Activated CD4-positive, alpha-beta T cell treated with anti-CD3 and anti-CD28 coated beads, Interleukin-2, amount 50 U/mL, for 24 hours (primary cell): ENCODE results near the gene SUPT3H.
"Not testable (repeated sequence)": the region's sequence is repeated elsewhere in the genome, so short reads cannot be mapped to it uniquely, and the experiment has no call there.

Source experiments
- DNase-seq, 2 donors: peaks; one replicate each; pipeline ENCODE4 v3.0.0-alpha.2; 2020; ENCODE audit warnings: low read depth in 1 of 2, low spot score in 1 of 2

The SUPT3H gene

DNA sequence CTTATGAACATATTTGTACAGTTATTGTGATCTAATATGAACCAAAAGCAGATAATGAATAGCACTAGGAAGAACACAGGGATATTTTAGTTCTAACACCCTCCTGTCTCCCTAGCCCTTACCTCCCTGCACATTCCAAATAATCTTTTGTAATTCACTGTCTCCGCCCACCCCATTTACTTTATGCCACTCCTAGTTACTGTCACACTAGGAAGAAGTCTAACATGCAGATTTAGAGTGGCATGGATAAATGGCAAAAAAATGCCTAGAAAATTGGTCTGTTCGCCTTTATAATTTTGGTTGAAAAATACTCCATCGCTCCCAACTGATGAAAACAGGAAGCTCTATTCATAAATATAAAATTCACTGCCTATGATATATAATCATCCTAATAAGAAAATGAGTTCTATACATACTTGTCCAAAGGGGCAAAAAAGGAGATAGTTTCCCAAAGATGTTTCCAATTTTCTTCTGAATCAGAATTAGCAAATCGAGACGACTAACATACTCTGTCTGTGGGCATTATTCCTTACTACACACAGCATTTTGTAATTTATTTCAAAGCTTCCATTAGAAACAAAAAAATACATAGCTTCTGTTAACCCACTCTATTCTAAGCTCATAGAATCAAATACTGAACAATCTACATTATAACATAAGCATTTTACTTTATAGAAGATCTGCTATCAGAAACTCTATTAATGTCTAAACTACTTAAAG lies 50.9 kb downstream of the SUPT3H start:
- no peak for DNase-seq

DNA sequence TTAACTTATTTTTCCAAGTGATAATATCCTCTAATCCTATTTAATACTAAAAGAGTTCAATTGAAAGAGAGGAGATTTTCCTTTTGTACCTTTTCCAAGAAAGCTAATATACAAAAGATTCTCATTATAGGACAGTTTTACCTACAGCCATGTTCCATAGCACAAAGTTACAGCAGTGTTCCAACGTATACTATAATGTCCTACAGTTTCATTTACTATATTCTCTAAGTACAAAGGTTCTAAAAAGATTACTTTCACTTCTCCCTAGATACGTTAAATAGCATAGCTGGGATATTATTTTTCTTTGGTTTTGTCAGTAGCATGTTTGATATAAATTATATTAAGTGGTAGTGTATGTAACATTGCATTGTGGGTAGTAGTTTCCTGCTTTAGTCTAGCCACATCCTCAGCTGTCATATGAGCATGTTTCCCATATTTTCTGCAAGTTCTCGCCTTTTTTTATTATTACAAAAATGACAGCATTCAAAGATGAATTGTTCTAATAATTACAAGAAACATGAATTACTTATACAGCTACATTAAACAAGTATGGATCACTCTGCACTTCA lies 54.0 kb downstream of the SUPT3H start:
- no peak for DNase-seq

DNA sequence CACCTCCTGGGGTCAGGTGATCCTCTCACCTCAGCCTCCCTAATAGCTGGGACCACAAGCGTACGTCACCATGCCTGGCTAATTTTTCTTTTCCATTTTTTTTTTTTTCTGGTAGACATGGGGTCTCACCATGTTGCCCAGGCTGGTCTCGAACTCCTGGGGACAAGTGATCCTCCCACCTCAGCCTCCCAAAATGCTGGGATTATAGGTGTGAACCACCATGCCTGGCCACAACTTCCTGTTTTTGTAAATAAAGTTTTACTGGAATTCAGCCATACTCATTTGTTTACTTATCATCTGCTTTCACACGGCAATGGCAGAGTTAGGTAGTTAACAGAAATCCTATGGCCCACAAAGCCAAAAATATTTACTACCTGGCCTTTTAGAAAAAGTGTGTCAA lies 57.4 kb downstream of the SUPT3H start:
- DNase-seq, result no peak

DNA sequence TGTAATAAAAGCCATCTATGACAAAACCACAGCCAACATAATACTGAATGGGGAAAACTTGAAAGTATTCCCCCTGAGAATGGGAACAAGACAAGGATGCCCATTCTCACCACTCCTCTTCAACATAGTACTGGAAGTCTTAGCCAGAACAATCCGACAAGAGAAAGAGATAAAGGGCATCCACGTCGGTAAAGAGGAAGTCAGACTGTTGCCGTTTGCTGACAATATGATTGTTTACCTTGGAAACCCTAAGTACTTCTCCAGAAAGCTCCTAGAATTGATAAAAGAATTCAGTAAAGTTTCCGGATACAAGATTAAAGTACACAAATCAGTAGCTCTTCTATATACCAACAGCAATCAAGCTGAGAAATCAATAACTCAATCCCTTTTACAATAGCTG lies 63.6 kb downstream of the SUPT3H start:
- no peak for DNase-seq

DNA sequence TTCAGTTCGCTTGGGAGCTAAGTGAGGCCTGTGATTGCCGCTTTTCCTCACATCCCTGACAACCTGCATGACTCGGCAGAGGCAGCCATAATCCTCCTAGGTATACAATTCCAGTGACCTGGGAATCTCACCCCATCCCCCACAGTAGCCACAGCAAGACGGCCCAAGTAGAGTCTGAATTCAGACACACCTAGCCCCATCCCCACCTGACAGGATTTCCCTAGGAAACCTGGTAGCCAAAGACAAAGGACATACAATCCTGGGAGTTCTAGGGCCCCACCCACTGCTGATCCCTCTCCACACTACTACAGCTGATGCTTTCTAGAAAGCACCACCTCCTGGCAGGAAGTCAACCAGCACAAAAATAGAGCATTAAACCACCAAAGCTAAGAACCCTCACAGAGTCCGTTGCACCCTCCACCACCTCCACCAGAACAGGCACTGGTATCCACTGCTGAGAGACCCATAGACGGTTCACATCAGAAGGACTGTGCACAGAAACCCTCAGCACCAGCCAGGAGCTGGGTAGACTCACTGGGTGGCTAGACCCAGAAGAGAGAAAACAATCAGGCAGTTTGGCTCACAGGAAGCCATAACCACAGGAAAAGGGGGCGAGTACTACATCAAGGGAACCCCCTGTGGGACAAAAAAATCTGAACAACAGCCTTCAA lies 67.5 kb downstream of the SUPT3H start:
- DNase-seq, result no peak

DNA sequence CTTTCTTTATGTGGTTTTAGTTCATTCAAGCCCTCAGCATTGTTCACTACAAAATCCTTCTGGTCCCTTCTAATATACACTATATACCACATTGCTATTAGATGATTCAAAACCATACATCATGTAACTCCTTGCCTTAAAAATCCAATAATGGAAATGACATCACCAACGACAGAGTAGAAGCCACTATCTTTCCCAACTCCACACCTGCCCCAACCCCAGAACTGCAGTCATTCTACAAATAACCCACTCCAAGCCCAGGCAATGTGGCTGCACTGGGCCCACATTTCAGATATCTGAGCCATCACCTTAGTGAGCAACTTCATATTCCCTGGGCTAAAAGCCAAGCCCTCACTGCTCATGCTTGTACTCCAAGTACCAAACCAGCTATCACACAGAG lies 72.2 kb downstream of the SUPT3H start:
- no peak for DNase-seq

DNA sequence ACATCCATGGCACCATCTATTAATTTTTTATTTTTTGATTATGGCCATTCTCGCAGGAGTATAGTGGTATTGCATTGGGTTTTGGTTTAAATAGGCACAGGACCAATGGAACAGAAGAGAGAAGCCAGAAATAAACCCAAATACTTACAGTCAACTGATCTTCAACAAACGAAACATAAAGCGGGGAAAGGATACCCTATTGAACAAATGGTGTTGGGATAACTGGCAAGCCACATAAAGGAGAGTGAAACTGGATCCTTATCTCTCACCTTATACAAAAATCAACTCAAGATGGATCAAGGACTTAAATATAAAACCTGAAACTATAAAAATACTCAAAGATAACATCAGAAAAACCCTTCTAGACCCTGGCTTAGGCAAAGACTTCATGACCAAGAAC lies 74.9 kb downstream of the SUPT3H start:
- DNase-seq, result no peak

DNA sequence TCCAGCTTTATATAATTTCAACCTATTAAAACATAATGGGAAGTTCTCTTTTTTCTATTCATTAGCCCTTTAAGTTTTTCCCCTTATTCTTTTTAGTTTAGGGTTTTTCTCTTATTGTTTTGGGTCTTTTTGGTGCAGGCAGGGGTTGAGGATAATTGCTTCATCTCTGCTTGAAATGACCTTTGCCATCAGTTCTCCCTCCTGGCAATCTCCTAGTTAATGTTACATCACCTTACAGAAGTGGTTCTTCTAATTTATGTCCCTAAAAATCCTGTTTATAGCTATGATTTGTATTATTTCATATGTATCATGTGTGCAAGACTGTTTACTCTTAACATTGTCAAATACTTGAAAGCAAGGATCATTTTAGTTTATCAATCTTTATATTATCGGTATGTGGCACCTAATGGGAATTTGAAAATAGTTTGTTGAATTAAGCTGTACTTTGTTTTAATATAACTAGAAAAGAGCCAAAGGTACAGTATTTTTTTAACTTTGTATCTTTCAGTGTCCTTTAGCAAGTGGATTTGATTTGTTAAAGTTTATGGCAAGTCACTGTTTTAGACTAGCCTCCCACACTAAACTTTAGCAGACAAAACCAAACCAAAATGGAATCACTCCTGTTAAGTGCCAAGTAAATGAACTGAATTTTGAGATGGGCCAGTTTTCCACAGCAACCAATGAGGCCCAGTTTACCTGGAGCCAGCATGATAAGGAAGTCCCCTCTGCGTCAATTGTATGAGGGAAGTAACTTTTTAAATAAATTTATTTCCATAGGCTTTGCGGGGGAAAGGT lies 76.2 kb downstream of the SUPT3H start:
- no peak for DNase-seq

DNA sequence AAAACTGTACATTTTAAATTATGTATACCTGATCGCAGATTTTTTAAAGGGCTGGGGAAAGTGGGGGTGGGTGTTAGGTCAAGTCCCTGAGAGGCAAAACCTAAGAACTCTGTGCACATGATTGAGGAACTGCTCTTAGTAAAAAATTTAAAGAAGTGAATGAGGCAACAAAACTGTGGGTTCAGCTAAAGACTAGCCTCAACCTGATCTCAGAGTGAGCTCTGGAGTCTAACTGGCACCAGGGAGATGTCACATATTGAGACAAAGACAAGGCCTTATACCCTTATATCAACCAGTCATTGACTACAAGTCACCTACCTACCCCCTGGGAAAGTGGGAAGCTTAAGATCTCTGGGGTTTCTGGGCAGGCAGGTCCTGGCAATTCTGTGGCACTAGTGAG lies 77.0 kb downstream of the SUPT3H start:
- DNase-seq, result no peak

DNA sequence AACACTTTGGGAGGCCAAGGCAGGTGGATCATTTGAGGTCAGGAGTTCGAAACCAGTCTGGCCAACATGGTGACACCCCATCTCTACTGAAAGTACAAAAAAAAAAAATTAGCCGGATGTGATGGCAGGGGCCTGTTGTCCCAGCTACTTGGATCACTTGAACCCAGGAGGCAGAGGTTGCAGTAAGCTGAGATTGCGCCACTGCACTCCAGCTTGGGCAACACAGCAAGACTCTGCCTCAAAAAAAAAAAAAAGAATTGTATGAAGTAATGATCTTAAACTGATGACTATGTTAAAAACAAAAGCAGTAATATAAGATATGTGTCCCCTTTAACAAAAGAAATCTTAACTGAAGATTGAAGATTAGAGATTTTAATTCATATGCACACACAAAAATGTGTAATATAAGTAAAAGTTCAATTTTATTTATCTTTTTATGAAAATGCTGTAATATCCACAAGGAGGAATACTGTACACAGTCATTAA lies 78.6 kb downstream of the SUPT3H start:
- no peak for DNase-seq

DNA sequence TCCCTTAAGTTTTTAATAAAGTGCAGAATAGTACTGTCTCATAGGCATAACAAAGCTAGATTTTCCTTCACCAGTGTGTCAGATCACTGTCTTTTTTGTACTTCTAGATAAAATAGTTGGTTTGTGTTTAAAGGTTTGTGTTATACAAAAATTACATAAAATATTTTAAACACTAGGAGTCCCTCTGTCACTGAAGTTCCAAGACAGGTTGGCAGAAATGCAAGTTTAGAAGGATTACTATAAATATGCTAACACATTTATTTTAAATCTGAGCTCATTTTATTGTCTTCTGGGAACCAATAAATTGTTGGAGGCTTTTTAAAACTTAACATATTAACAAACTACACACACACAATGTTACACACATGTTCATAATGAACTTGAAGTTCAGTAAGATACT lies 80.4 kb downstream of the SUPT3H start:
- no peak for DNase-seq

DNA sequence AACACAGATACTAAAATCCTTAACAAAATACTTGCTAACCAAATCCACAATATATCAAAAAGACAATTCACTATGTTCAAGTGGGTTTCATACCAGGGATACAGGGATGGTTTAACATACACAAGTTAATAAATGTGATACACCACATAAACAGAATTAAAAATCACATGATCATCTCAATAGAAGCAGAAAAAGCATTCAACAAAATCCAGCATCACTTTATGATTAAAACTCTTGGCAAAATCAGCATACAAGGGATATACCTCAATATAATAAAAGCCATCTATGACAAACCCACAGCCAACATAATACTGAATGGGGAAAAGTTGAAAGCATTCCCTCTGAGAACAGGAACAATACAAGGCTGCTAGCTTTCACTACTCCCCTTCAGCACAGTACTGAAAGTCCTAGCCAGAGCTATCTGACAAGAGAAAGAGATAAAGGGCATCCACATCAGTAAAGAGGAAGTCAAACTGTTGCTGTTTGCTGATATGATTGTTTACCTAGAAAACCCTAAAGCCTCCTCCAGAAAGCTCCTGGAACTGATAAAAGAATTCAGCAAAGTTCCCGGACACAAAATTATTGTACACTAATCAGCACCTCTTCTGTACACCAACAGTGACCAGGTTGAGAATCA lies 83.6 kb downstream of the SUPT3H start:
- DNase-seq, result not testable (repeated sequence)

DNA sequence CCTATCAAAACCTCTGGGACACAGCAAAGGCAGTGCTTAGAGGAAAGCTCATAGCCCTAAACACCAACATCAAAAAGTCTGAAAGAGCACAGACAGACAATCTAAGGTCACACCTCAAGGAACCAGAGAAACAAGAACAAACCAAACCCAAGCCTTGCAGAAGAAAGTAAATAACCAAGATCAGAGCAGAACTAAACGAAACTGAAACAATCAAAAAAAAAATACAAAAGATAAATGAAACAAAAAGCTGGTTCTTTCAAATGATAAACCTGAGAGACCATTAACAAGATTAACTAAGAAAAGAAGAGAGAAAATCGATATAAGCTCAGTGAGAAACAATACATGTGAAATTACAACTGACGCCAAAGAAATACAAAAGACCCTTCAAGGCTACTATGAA lies 84.4 kb downstream of the SUPT3H start:
- no peak for DNase-seq

DNA sequence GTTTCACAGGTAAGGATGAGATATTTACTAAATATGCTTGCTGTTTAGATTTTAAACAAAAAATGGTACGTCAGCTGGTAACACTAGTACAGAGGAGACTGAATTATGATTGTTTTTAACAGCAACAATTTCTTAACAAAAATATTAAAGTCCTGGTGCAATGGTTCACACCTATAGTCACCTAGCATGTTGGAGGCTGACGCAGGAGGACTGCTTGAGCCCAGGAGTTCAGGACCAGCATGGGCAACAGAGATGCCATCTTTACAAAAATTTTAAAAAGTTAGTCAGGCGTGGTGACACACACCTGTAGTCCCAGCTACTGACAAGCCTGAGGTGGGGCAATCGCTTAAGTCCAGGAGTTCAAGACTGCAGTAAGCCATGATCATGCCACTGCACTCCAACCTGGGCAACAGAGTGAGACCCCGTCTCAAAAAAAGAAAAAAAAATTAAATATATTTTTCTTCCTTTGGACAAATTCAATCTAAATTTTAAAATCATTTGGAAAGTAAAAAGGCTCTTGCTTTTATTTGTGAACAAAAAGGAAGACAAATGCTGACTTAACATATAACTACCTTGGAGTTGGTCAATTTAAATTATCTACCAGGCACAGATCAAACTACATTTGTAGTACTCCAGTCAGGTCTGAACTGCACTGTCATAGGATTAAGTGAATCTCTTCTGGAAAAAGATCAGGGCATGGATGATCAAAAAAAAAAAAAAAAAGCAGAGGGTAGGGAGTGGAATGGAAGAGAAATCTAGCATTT lies 87.8 kb downstream of the SUPT3H start:
- no peak for DNase-seq

DNA sequence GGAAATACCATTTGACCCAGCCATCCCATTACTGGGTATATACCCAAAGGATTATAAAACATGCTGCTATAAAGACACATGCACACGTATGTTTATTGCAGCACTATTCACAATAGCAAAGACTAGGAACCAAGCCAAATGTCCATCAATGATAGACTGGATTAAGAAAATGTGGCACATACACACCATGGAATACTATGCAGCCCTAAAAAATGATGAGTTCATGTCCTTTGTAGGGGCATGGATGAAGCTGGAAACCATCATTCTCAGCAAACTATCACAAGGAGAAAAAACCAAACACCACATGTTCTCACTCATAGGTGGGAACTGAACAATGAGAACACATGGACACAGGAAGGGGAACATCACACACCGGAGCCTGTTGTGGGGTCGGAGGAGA lies 91.0 kb downstream of the SUPT3H start:
- not testable (repeated sequence) for DNase-seq

DNA sequence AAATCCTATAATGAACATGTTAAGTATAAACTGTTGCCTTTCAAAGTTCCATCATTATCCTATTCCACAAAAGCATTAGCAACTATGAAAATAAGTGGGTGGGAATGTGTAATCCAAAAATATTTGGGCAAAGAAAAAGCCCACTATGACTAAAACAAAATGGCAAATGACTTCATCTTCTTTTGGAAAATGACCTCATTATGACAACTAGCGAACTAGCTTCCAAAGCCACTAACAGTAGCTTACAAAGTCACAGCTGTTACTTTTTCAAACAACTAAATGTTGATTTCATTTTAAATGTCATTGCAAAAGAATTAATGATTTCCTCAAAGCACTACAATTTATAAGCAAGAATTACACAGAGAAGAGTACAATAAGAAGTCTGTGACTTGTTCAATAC lies 99.4 kb downstream of the SUPT3H start:
- DNase-seq, result no peak

DNA sequence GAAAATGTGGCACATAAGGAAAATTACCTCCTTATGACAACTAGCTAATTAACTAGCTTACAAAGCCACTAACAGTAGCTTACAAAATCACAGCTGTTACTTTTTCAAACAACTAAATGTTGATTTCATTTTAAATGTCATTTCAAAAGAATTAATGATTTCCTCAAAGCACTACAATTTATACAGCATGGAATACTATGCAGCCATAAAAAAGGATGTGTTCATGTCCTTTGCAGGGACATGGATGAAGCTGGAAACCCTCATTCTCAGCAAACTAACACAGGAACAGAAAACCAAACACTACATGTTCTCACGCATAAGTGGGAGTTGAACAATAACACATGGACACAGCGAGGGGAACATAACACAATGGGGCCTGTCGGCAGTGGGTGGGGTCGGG lies 100.0 kb downstream of the SUPT3H start:
- DNase-seq, result not testable (repeated sequence)

DNA sequence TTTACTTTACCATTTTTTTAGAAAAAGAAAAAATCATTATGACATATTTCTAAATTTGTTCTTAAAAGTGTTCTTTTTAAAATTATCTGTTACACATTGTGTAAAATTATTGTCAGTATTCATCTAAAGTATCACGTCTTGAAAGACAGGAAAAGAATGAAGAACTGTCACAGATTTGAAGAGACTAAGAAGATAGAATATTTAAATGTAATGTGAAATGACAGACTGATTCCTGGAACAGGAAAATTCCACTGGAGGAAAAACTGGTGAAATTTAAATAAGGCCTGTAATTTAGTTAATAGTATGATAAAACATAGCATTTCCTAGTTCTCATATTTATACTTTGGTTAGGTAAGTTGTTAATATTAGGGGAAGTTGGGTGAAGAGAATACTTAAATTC lies 102.4 kb downstream of the SUPT3H start:
- no peak for DNase-seq

DNA sequence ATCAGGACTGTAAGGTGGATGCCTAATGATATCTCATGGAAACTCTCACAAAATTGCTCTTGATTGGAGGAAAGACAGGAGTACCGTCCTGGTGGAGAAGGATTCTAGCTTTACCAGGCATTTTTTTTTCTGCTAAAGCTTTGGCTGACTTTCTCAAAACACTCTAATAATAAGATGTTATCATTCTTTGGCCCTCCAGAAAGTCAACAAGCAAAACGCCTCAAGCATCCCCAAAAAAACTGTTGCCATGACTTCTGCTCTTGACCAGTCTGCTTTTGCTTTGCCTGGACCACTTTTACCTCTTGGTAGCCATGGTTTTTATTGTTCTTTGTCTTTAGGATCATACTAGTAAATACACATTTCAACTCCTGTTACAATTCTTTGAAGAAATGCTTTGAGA lies 105.1 kb downstream of the SUPT3H start:
- DNase-seq, result no peak

DNA sequence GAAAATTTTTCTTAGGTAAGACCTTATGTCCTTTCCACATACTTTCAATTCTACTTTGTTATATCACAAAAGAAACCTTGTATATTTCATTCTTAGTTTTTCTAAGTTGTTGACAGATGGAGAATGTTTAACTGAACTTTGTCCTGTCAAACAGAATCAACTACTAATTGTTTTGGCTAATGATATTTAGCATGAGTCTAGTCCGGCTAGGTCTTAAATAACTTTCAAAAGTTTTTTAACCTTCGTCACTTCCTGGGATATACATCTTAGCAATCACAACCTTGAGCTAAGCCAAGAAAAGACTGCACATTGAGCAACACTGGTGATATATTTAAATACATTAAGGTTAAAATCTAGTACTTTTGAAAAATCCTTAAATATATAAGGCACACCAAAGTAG lies 112.5 kb downstream of the SUPT3H start:
- DNase-seq, result no peak

DNA sequence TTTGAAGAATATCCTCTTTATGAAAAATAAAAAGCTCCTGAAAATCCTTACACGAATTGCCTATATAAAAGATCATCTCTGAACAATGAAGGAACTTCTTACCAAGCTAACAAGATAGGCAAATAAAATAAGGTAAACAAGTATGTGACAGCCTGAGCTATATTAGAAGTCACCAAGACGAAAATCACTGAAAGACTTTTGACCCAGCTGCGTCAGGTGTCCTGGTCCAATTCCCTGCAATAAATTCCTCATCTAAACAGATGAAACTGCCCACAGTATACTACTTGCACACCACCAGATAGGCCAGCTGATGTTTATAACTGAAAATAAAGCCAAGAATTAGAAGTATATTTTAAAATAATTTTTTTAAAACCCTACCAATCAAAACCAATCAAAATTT lies 117.0 kb downstream of the SUPT3H start:
- no peak for DNase-seq
